HG03342 (cell line): ENCODE data around the gene EFCC1.
"Not testable (repeated sequence)": the region's sequence is repeated elsewhere in the genome, so short reads cannot be mapped to it uniquely, and the experiment has no call there.

Source experiments
- ATAC-seq: cut with Tn5 transposase; IDR thresholded peaks from one replicate; pipeline ENCODE4 v1.9.1; 2021; ENCODE audit warnings: mild to moderate bottlenecking, moderate library complexity; ENCODE audit not compliant: unreplicated experiment

EFCC1 gene

GRCh38 chr3:129051871-129052340, 50.8 kb downstream of the EFCC1 start:
- no peak for ATAC-seq

- no peak for ATAC-seq
Observed at GRCh38 chr3:129052675-129053074, 51.6 kb downstream of the EFCC1 start.

- no peak for ATAC-seq
Observed at GRCh38 chr3:129054605-129055104, 53.6 kb downstream of the EFCC1 start.

- no peak for ATAC-seq
Observed at GRCh38 chr3:129056451-129057173, 55.5 kb downstream of the EFCC1 start.

- ATAC-seq = no peak
Observed at GRCh38 chr3:129057249-129057648, 56.1 kb downstream of the EFCC1 start.

GRCh38 chr3:129058441-129059200, 57.5 kb downstream of the EFCC1 start:
- ATAC-seq = no peak

- ATAC-seq = no peak
Observed at GRCh38 chr3:129059311-129059958, 58.3 kb downstream of the EFCC1 start.

- ATAC-seq = no peak
Observed at GRCh38 chr3:129060276-129061022, 59.3 kb downstream of the EFCC1 start, which contains the start of gene GP9. Gene GP9, plus strand, starts transcription at chr3:129060779. Its CDS starts 961 bp downstream, at chr3:129061740.

GRCh38 chr3:129061023-129061887, 60.2 kb downstream of the EFCC1 start:
- no peak for ATAC-seq

GRCh38 chr3:129061888-129062834, 61.1 kb downstream of the EFCC1 start:
- no peak for ATAC-seq

- no peak for ATAC-seq
Observed at GRCh38 chr3:129063091-129063640, 62.1 kb downstream of the EFCC1 start.

GRCh38 chr3:129063841-129064482, 62.9 kb downstream of the EFCC1 start:
- ATAC-seq = no peak

- ATAC-seq = no peak
Observed at GRCh38 chr3:129065016-129065719, 64.1 kb downstream of the EFCC1 start.

- ATAC-seq = no peak
Observed at GRCh38 chr3:129065720-129066073, 64.6 kb downstream of the EFCC1 start.

GRCh38 chr3:129067719-129068118, 66.6 kb downstream of the EFCC1 start:
- not testable (repeated sequence) for ATAC-seq

GRCh38 chr3:129068291-129068886, 67.3 kb downstream of the EFCC1 start:
- no peak for ATAC-seq
